Measurements from ENCODE around the gene FAM200C.

DNA sequence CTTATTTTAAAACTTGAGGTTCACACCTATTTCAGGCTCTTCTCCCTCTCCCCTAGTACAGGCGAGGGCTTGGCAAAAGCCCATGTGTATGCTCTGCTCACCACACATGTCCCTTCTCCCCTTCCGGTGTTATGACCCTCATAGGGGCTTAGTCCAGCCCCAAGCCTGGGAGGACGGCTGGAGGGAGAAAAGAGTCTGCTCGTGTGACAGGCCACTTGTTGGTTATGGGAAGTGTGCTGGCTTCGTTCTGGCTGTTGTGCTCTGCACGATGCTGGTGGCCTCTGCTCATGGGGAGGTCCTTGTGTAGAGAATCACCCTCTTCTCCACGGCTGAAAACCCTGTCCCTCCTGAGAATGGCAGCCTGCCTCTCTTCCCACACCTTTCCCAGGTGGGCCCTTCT, 32.9 kb upstream of the FAM200C start:
- TF ChIP-seq EZH2 (IDR thresholded peaks at IDR 0.05), result no peak
- TF ChIP-seq, protein P1, sequence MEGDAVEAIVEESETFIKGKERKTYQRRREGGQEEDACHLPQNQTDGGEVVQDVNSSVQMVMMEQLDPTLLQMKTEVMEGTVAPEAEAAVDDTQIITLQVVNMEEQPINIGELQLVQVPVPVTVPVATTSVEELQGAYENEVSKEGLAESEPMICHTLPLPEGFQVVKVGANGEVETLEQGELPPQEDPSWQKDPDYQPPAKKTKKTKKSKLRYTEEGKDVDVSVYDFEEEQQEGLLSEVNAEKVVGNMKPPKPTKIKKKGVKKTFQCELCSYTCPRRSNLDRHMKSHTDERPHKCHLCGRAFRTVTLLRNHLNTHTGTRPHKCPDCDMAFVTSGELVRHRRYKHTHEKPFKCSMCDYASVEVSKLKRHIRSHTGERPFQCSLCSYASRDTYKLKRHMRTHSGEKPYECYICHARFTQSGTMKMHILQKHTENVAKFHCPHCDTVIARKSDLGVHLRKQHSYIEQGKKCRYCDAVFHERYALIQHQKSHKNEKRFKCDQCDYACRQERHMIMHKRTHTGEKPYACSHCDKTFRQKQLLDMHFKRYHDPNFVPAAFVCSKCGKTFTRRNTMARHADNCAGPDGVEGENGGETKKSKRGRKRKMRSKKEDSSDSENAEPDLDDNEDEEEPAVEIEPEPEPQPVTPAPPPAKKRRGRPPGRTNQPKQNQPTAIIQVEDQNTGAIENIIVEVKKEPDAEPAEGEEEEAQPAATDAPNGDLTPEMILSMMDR (IDR thresholded peaks at IDR 0.05), result no peak

All from neural progenitor cell (in vitro differentiated cells).